Liver (tissue), 3 donors: ENCODE results near the gene MECP2.
A peak's percentile ranks its signal among the peaks of the same experiment; 100 is the strongest.

Source experiments
- GABPA ChIP-seq, 2 donors: IDR thresholded peaks in 1 of 2; conservative IDR thresholded peaks in 1 of 2; 2 replicates each; pipeline ENCODE4 v1.6.1; 2016; ENCODE audit warnings: antibody characterized with exemption in 2 of 2, mild to moderate bottlenecking in 1 of 2, moderate library complexity in 1 of 2
- JUND ChIP-seq, 2 donors: IDR thresholded peaks; 2 replicates each; pipeline ENCODE4 v1.6.1; 2016; ENCODE audit warnings: antibody characterized with exemption in 2 of 2
- TAF1 ChIP-seq: conservative IDR thresholded peaks from 2 replicates; pipeline ENCODE4 v1.6.1; 2016; ENCODE audit warnings: antibody characterized with exemption, mild to moderate bottlenecking
- YY1 ChIP-seq: IDR thresholded peaks from 2 replicates; pipeline ENCODE4 v1.6.1; 2016; ENCODE audit warnings: antibody characterized with exemption, mild to moderate bottlenecking
- TF ChIP-seq, protein P1 (sequence below): fragments of 150-350 bp; IDR thresholded peaks from 2 replicates; pipeline ENCODE4 v1.5.1; 2017; ENCODE audit warnings: improper control_type of control experiment, low read depth, low read length; ENCODE audit not compliant: missing input control
- TF ChIP-seq, protein P2 (sequence below): IDR thresholded peaks from 2 replicates; pipeline ENCODE4 v1.6.1; 2016; ENCODE audit warnings: antibody characterized with exemption
- donor health status: healthy.
- donor health status: healthy.

DNA sequence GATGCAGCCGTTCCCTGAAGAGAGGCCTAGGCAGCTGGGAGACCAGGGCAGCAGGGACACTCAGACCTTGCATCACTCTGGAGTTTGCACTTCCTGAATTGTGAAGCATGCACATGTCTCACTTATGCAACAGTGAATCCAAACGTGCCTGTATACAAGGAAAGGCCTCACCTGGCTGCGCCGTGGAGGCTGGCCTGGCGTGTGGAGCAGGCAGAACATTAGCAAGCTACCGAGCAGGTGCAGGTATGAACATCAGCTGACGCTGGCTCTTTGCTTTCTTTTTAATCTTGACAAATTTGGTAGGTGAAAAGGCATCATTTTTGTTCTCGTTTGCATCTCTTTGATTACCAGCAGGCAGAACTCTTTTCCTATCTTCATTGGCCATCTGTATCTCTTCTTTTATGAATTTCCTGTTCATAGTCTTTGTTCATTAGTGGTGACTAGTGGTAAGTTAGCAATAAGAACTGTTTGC, 40.7 kb downstream of the MECP2 start:
- peak in 1 of 2 donors; percentile 45 for TF ChIP-seq GABPA (IDR thresholded peaks at IDR 0.05 in 1 of 2, conservative IDR thresholded peaks at IDR 0.05 in 1 of 2)
- TF ChIP-seq JUND (IDR thresholded peaks at IDR 0.05), result peak in 1 of 2 donors; percentile 43
- TF ChIP-seq, protein P1, sequence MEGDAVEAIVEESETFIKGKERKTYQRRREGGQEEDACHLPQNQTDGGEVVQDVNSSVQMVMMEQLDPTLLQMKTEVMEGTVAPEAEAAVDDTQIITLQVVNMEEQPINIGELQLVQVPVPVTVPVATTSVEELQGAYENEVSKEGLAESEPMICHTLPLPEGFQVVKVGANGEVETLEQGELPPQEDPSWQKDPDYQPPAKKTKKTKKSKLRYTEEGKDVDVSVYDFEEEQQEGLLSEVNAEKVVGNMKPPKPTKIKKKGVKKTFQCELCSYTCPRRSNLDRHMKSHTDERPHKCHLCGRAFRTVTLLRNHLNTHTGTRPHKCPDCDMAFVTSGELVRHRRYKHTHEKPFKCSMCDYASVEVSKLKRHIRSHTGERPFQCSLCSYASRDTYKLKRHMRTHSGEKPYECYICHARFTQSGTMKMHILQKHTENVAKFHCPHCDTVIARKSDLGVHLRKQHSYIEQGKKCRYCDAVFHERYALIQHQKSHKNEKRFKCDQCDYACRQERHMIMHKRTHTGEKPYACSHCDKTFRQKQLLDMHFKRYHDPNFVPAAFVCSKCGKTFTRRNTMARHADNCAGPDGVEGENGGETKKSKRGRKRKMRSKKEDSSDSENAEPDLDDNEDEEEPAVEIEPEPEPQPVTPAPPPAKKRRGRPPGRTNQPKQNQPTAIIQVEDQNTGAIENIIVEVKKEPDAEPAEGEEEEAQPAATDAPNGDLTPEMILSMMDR, result no peak
- TF ChIP-seq, protein P2, sequence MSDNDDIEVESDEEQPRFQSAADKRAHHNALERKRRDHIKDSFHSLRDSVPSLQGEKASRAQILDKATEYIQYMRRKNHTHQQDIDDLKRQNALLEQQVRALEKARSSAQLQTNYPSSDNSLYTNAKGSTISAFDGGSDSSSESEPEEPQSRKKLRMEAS, result peak; percentile 73
- no peak for TF ChIP-seq TAF1
- TF ChIP-seq YY1, result peak; percentile 29
